HG03045 (cell line): Measurements from ENCODE around the gene NLRP12.
"Not testable (repeated sequence)": the region's sequence is repeated elsewhere in the genome, so short reads cannot be mapped to it uniquely, and the experiment has no call there.

Source experiments
- ATAC-seq: cut with Tn5 transposase; IDR thresholded peaks from one replicate; pipeline ENCODE4 v1.9.1; 2021; ENCODE audit warnings: mild to moderate bottlenecking, moderate library complexity; ENCODE audit not compliant: unreplicated experiment

NLRP12 gene, protein sequence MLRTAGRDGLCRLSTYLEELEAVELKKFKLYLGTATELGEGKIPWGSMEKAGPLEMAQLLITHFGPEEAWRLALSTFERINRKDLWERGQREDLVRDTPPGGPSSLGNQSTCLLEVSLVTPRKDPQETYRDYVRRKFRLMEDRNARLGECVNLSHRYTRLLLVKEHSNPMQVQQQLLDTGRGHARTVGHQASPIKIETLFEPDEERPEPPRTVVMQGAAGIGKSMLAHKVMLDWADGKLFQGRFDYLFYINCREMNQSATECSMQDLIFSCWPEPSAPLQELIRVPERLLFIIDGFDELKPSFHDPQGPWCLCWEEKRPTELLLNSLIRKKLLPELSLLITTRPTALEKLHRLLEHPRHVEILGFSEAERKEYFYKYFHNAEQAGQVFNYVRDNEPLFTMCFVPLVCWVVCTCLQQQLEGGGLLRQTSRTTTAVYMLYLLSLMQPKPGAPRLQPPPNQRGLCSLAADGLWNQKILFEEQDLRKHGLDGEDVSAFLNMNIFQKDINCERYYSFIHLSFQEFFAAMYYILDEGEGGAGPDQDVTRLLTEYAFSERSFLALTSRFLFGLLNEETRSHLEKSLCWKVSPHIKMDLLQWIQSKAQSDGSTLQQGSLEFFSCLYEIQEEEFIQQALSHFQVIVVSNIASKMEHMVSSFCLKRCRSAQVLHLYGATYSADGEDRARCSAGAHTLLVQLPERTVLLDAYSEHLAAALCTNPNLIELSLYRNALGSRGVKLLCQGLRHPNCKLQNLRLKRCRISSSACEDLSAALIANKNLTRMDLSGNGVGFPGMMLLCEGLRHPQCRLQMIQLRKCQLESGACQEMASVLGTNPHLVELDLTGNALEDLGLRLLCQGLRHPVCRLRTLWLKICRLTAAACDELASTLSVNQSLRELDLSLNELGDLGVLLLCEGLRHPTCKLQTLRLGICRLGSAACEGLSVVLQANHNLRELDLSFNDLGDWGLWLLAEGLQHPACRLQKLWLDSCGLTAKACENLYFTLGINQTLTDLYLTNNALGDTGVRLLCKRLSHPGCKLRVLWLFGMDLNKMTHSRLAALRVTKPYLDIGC

DNA sequence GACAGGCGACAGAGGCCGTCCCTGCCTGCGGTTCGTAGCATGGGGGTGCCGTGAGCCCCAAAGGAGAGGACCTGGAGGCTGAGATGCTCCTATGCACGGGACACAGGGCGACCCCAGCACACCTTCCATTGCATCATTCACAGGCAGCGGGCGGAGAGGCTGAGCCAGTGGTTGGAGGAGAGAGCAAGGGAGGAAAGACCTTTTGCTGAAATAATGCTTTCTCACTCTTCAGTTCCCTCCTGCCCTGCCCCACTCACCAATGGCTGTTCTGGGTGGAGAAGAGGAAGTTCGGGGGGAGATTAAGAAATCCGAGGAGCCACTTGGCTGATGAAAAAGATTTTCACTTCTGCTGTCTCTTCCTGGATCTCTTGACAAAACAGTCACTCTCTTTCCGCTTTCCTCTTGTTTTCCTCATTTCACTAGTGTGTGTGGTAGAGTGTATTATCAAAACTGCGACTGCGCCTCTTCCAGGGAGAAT, at the start of gene NLRP12:
Gene NLRP12, minus strand, starts transcription at position 181 of the 478 bp plus-strand sequence. Its CDS starts 140 bp downstream, at position 41.
- no peak for ATAC-seq

DNA sequence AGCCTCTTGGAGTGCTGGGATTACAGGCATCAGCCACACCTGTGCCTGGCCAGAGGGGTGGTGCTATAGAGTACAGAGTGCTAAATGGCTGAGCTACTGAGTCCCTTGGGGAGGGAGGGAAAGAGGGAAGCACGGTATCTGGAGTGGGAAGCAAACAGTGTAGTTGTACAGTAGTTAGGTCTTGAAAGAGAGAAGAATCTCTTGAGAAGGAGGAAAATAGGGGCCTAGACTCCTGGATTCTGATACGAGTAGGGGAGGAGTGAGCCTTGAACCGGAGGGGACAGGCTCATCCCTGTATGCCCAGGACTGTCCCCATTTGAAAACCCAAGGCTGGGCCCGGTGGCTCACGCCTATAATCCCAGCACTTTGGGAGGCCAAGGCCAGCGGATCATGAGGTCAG, 48.6 kb upstream of the NLRP12 start:
- ATAC-seq: no peak

DNA sequence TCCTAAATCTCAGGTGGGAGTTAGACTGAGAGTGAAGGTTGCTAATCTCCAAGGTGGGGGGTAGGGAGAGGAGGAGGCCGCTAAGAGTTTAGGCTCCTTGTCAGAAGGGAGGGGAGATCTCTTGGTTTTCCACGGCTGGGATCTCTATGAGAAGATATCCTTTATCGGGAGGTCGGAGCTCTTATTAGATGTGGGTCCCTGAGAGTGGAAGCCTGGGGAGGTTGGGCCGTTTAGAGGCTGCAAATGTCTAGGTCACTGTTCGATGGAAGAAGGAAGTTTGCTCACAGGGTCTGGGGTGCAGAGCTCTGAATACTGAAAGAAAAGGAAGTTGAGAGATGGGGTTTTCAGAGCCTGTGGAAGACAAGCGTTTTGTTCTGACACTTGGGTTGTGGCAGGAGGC, 47.3 kb upstream of the NLRP12 start:
- ATAC-seq: no peak

DNA sequence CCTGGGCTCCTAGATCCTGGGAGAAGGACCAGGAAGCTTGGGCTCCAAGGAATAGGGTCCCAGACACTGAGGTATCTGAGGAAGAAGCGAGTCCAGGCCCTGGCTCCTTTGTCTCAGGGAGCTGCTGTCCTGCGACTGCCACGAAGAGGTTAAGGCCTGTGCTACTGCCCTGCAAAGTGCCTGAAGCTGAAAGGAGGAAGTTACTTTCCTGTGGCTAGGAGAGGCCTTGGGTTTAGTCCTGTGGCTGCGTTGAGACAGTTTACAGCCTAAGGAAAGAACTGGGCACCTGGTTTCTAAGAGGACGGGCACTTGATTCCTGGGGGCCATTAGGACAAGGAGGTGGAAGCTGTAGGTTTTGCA, 46.4 kb upstream of the NLRP12 start:
- ATAC-seq: no peak

DNA sequence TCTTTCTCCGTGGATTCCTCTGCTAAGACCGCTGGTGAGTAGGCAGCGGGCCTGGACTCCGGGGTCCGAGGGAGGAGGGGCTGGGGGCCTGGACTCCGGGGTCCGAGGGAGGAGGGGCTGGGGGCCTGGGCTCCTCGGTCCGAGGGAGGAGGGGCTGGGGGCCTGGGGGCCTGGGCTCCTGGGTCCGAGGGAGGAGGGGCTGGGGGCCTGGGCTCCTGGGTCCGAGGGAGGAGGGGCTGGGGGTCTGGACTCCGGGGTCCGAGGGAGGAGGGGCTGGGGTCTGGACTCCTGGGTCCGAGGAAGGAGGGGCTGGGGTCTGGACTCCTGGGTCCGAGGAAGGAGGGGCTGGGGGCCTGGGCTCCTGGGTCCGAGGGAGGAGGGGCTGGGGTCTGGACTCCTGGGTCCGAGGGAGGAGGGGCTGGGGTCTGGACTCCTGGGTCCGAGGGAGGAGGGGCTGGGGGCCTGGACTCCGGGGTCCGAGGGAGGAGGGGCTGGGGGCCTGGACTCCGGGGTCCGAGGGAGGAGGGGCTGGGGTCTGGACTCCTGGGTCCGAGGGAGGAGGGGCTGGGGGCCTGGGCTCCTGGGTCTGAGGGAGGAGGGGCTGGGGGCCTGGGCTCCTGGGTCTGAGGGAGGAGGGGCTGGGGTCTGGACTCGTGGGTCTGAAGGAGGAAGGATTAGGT, 45.8 kb upstream of the NLRP12 start:
- not testable (repeated sequence) for ATAC-seq

DNA sequence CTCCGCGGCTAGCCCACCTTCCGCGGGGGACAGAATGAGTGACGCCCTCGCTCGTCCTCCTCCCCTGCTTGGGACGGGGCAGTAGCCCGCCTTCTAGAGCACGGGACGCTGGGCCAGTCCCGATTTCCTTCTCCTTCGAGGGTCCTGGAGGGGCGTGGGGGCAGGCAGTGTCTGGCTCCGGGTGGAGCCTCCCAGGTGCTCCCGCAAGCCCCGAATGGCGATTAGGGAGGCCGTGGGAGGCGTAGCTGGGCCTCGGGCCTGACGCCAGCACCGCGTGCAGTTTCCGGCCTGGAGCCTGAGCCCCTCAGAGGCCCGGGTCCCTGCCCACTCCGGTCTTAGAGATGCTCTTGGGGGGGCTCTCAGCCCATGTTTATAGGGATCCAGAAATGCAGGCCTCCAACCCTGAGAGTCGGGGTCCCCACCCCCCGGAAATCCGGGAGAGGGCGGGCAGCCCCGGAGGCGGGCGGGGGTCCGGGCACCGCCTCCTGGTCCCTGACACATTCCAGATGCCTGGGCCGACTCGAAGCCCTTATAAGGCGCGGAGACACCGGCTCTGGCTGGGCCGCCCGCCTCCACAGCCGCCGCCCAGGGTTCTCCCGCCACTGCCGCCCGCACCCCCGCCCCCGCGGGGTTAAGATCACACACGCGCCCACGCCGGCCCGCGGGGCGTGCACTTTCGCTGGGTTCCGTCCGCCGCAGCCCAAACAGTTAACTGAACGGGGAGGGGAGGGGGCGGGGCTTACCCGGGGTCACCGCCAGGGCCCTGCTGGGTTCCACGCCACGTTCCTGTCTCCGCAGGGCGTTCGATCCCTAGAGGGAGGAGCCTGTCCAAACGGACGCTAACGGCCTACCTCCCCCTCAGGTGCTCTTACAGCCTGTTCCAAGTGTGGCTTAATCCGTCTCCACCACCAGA, 45.0 kb upstream of the NLRP12 start:
- peak; percentile 37 for ATAC-seq

DNA sequence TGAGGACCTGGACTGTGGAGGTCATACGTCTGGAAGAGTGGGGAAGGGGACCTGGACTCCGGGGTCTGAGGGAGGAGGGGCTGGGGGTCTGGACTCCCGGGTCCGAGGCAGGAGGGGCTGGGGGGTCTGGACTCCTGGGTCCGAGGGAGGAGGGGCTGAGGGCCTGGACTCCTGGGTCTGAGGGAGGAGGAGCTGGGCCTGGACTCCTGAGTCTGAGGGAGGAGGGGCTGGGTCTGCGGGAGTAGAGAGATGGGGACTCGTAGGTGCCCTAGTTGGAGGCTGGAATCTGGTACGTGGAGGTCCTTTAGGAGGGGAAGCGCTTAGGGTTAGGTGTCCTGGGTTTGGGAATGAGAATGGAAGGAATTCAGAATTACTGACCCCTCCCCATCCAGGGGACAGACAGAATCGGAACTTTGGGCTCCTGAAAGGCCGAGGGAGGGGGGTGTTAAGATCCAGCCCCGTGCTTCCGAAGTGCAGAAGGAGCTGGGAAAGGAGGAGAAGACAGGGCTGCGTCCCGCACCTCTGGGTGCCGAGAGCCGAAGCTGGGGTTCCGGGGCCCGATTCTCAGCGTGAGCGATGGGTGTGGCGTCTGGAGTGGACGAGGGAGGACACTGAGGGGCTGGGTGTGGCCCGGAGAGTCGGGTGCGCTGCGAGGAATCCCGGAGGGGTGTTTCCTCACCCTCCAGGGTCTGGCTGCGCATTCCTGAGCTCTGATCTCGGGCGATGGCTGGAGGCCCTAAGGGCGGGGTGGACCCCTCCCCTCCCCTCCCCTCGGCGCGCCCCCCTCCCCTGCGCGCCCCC, 44.2 kb upstream of the NLRP12 start:
- ATAC-seq: no peak

DNA sequence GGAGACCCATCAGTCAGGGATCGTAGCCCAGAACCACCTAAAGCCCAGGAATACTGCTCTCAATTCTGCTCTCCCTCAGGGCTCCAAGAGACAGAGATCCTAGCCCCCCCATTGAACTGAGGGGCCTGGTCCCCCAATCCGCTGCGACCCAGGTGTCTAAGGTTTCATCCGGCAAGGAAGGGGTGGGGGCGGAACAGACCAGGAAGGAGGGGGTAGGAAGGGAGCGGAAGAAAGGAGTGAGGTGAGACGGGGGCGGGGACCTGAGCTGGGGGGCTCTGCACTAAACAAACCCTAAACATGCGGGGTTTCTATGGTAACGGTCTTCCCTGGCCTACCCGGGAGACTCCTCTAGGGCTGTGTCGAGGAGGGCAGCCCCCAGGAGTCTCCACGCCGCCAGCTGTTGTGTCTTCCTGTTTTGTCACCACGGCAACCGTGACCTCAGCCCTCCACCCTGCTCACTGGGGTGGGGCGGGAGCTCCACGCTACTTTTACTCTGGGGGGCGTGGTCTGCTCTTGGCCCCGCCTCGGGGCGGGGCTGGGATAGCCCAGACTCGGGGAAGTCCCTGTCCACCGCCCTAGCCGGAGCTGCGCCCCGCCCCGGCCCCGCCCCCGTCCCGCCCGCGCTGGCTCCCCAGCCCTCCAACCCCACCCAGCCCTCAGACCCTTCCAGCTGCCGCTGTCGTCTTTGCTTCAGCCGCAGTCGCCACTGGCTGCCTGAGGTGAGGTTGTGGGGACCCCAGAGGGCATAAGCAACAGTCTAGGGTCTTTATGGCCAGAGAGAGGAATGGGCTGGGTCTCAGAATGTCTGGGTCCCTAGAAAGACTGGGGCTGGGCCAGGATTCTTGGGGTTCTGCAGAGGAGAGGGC, 43.3 kb upstream of the NLRP12 start, which contains the start of gene MYADM:
Gene MYADM, plus strand, starts transcription at position 659 of the 866 bp plus-strand sequence. CDS start 5,647 bp downstream, outside the sequence.
- peak; percentile 63 for ATAC-seq

DNA sequence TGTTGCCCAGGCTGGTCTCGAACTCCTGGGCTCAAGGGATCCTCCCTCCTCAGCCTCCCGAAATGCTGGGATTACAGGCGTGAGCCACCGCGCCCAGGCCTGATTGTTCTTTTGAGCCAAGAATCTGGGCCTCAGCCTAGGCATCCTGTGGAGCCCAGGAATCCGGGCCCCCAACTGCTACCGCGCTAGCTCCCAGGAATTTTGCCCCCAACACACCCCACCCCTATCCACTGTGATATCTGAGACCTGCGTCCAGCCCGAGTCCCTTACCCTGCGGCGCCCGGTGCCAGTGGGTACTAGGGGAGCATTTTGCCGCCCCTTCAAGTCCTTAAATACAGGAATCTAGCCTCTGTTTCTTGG, 42.7 kb upstream of the NLRP12 start:
- ATAC-seq: no peak

DNA sequence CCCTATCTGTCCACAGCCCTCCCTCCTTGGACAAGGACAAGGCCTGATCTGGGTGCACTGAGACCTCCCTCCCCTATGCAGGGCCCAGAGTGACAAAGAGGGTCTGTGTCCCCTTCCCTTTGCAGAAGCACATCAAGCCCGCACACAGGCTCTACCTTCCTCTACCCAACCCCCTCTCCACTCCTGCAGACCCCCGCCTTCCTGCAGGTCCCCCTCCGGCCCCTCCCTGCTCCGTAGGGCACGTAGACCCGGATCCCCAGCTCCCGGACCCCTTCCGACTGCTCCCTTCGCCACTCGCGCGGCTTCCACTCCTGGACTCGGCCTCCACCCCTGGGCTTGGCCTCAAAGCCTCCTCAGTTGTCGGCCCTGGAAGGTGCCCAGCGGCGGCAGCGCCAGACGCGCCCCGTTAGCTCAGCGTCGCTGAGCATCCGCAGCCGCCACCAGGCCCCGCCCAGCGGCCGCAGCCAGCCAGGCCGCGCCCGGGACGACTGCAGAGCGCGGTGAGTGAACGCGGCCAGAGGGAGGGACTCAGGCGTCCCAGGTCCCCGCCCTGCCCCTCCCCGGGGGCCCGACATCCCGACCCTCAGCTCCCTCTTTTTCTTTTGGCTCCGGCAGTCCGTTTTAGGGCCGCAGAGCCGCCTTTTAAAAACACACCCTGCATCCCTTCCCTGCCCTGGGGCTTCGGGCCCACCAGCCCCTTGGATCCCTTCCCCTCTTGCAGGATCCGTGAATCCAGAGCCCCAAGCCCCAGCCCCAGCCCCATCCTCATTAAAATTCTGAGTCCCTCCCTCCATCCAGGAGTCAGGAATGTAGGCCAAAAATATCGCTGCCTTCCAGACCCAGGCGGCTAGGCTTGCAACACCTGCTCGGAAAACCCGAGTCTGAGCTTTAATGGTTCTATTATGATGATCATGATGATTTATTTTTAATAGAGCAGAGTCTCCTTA, 42.1 kb upstream of the NLRP12 start:
- ATAC-seq: no peak

DNA sequence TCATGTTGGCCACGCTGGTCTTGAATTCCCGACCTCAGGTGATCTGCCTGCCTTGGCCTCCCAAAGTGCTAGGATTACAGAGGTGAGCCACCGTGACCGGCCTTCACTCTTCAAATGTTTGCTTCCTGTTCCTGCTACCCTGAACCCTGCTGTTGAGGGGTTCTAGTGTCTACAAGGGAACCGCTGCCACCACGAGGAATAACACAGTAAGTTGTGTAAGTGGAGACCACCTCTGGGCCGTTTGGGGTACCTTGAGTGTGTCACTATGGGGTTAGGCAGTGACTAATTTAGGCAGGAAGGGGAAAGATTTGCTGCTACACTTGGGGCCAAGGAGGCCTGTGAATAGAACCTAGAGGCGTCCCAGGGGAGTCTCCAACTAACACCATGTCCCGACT, 41.4 kb upstream of the NLRP12 start:
- no peak for ATAC-seq

DNA sequence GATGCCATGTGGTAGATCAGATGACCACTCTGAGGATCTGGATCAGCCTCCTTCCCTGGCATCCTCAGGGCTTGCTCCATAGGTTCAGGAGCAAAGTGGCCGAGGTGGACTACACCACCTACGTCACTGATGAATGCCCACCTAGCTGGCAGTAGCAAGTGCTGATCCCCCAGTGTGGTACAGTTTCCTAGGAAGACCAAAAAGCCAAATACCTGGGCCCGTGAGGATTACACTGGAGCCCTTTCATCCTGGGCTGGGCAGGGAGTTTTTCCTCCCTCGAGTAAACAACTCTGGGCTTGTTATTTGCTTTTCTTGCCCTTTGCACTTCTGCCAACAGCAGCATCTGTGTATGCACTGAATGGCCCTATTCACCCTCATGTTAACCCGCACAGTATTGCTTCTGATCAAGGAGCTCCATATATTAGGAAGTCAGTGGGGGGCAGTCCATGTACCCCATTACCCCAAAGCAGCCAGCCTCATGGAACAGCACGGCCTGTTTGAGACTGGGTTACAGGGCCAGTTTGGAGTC, 40.3 kb upstream of the NLRP12 start:
- ATAC-seq: no peak

DNA sequence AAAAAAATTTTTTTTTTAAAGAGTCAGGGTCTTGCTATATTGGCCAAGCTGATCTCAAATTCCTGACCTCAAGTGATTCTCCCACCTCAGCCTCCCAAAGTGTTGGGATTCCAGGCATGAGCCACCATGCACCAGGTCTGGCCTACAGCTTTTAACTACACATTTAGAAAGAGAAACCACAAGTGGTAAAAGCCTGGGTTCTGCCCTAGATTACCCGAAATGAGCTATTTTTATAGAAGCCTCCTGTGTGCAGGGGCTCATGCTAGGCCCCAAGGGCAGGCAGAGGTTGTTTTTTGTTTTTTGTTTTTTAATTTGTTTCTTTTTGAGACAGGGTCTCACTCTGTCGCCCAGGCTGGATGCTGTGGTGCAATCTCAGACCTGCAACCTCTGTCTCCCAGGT, 29.6 kb upstream of the NLRP12 start:
- ATAC-seq: no peak

DNA sequence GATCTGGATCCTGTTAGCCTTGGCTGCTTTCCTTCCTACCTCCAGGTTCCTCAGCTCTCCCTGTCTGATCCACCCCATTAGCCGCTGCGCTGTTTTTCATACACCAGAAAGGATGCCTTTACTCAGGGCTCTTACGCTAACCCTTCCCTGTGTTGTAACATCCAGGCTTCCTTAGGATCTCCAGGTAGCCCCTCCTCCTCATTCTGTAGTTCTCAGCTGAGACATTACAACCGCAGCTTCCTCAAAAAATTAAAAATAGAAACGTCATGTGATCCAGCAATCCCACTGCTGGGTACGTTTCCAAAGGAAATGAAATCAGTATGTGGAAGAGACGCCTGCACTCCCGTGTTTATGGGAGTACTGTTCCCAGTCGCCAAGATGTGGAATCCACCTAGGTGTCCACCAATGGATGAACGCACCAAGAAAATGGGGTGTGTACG, 25.1 kb upstream of the NLRP12 start:
- no peak for ATAC-seq

DNA sequence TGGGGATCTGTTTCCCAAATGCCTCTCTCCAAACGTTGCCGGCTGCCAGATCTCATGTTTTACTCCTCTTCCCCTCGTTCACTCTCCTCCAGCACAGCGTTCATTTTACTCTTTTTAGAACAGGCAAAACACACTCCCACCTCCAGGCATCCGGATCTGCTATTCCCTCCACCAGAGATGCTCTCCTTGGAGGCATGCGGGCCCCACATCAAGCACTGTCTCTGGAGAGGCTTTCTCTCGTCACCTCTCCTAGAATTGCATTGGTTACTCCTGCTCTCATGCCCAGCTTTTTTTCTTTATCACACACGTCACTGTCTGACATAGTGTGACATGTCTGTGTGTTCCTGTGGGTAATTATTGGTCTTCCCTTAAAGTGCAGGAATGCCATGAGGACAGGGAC, 23.4 kb upstream of the NLRP12 start:
- no peak for ATAC-seq

DNA sequence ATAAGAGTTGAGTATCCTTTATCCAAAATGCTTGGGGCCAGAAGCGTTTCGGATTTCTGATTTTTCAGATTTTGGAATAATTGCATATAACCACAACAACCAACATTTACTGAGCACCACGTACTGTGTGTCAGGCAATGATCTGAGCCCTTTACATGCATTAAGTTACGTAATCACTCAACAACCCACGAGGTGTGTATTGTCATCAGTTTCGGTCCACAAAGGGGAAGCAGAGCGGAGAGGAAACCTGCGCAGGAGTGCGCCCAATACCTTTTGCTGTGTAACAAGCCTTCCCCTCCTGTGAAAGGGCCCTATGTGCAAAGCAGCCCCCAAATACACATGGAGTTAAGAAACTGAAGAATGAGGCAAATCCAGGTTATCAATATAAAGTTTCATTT, 20.7 kb upstream of the NLRP12 start:
- ATAC-seq: no peak

DNA sequence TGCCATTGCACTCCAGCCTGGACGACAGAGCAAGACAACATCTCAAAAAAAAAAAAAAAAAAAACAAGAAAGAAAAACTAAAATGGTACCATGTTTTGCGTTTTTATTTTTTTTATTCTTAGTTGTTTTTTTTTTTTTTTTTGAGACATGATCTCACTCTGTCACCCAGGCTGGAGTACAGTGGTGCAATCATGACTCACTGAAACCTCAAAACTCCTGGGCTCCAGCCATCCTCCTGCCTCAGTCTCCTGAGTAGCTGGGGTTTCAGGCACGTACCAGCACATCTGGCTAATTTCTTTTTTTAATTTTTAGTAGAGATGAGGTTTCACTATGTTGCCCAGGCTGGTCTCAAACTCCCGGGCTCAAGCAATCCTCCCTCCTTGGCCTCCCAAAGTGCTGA, 16.8 kb upstream of the NLRP12 start:
- ATAC-seq: not testable (repeated sequence)
